ENCODE measurements around the gene KCNJ2. TPM values are rescaled to one million over a fixed set of nuclear protein-coding genes. Genes with fewer than 3 reads are reported as not detected.

KCNJ2 gene
- total RNA-seq, 1 experiment from 2014 or later, result not detected

DNA sequence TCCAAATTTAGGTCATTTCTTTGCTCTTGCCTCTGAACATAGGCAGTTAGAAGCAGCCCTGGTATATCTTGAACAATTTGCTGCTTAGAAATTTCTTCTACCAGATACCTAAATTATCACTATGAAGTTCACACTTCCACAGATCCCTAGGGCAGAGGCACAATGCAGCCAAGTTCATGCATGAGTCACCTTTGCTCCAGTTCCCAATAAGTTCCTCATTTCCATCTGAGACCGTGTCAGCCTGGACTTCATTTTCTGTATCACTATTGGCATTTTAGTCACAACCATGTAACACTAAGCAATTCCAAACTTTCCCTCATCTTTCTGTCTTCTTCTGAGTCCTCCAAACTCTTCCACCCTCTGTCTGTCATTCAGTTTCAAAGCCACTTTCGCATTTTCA is 49.3 kb upstream of the KCNJ2 start:
- BruUV-seq (replicated peaks), result no TSS peak
- Histone ChIP-seq H3K9ac (ENCODE audit: low read length) (no peak overlapping the region), H3K36me3 (ENCODE audit: control insufficient read depth in 1 of 2, insufficient read depth in 2 of 2, low read length in 2 of 2) (no peaks in the 10 kb centered on the region), H3K79me2 (ENCODE audit: insufficient read depth, low read length) (no peaks in the 10 kb centered on the region), H3K27me3 (ENCODE audit: insufficient read depth, low read length) (no peaks in the 10 kb centered on the region), H3K4me2 (ENCODE audit: low read length) (no peak overlapping the region), H3K9me2 (ENCODE audit: insufficient read depth) (no peaks in the 10 kb centered on the region), H4K20me1 (ENCODE audit: insufficient read depth) (no peaks in the 10 kb centered on the region; the same call in 1 of the 2 replicates), H3K4me1 (ENCODE audit: control insufficient read depth in 1 of 2, insufficient read depth in 2 of 2, low read length in 2 of 2) (no peaks in the 10 kb centered on the region), H3K4me3 (replicated peaks in 1 of 2; ENCODE audit: low read depth in 1 of 2, low read length in 2 of 2) (no peak overlapping the region), H3K27ac (ENCODE audit: low read depth, low read length) (no peak overlapping the region), H2AFZ (ENCODE audit: low read depth, low read length, poor library complexity, severe bottlenecking) (no peak overlapping the region), H3K9me3 (ENCODE audit: control insufficient read depth in 1 of 2, insufficient read depth in 1 of 2, low read depth in 1 of 2, low read length in 2 of 2) (peaks cover 7 to 11% of the 10 kb centered on the region in 2 experiments; a peak in 2 of 4 replicates)
- ChIA-PET POLR2A (no interaction called here), CTCF (no interaction called here), RAD21 (ENCODE audit: low non-redundant PET in 1 of 2, low total read pairs in 2 of 2, uncharacterized antibody in 2 of 2, unreplicated experiment in 2 of 2) (no interaction called here)
- intact Hi-C loops (cut with micrococcal nuclease), result no loop called here
- ATAC-seq (no peak), DNase-seq (ENCODE audit: low read depth, low spot score) (no peak)
- no peak for TF ChIP-seq CEBPB (IDR thresholded peaks at IDR 0.05; ENCODE audit: low read depth)
- no peak for TF ChIP-seq ZFX (IDR thresholded peaks at IDR 0.05)
- no peak for TF ChIP-seq TCF7L2 (IDR thresholded peaks at IDR 0.05; ENCODE audit: borderline replicate concordance, extremely low read depth, insufficient read depth, insufficient read length)

DNA sequence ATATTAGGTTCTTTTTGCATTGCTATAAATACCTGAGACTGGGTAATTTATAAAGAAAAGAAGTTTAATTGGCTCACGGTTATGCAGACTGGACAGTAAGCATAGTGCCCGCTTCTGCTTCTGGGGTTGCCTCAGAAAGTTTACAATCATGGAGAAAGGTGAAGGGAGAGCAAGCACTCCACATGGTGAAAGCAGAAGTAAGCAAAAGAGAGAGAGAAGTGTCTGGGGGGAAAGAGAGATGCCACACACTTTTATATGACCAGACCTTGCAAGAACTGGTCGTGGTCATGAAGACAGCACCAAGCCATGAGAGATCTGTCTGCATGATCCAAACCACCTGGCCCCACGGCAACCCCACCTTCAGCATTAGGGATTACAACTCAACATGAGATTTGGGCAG is 48.9 kb upstream of the KCNJ2 start:
- TF ChIP-seq CBX3 (IDR thresholded peaks at IDR 0.05; ENCODE audit: low read depth) (no peak), JUND (IDR thresholded peaks at IDR 0.05) (no peak), ELF1 (IDR thresholded peaks at IDR 0.05; ENCODE audit: borderline replicate concordance, low read depth) (no peak), ZNF274 (IDR thresholded peaks at IDR 0.05; ENCODE audit: low read depth, low read length) (no peak), SRF (IDR thresholded peaks at IDR 0.05; ENCODE audit: low read depth) (no peak), EZH2phosphoT487 (IDR thresholded peaks at IDR 0.05; ENCODE audit: borderline replicate concordance) (no peak), RAD21 (IDR thresholded peaks at IDR 0.05; ENCODE audit: low read depth) (no peak), SP1 (IDR thresholded peaks at IDR 0.05; ENCODE audit: low read depth) (no peak), CEBPB (IDR thresholded peaks at IDR 0.05; ENCODE audit: low read depth) (no peak)
- TF ChIP-seq, protein P1, sequence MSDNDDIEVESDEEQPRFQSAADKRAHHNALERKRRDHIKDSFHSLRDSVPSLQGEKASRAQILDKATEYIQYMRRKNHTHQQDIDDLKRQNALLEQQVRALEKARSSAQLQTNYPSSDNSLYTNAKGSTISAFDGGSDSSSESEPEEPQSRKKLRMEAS (IDR thresholded peaks at IDR 0.05), result no peak
- TF ChIP-seq, protein P2, sequence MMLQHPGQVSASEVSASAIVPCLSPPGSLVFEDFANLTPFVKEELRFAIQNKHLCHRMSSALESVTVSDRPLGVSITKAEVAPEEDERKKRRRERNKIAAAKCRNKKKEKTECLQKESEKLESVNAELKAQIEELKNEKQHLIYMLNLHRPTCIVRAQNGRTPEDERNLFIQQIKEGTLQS (IDR thresholded peaks at IDR 0.05), result no peak

More for the DNA sequence above, 48.9 kb upstream of the KCNJ2 start:
- no TSS peak for BruUV-seq (replicated peaks)
- POLR2A ChIA-PET, result no interaction called here
- Histone ChIP-seq H4K20me1 (ENCODE audit: insufficient read depth) (no peaks in the 10 kb centered on the region; the same call in 1 of the 2 replicates), H3K27me3 (ENCODE audit: insufficient read depth, low read length) (no peaks in the 10 kb centered on the region), H3K9ac (ENCODE audit: low read length) (no peak overlapping the region), H3K4me1 (ENCODE audit: control insufficient read depth in 1 of 2, insufficient read depth in 2 of 2, low read length in 2 of 2) (no peaks in the 10 kb centered on the region), H2AFZ (ENCODE audit: low read depth, low read length, poor library complexity, severe bottlenecking) (no peak overlapping the region), H3K4me2 (ENCODE audit: low read length) (no peak overlapping the region), H3K4me3 (replicated peaks in 1 of 2; ENCODE audit: low read depth in 1 of 2, low read length in 2 of 2) (no peak overlapping the region), H3K27ac (ENCODE audit: low read depth, low read length) (no peak overlapping the region), H3K36me3 (ENCODE audit: control insufficient read depth in 1 of 2, insufficient read depth in 2 of 2, low read length in 2 of 2) (no peaks in the 10 kb centered on the region), H3K9me2 (ENCODE audit: insufficient read depth) (no peaks in the 10 kb centered on the region), H3K79me2 (ENCODE audit: insufficient read depth, low read length) (no peaks in the 10 kb centered on the region), H3K9me3 (ENCODE audit: control insufficient read depth in 1 of 2, insufficient read depth in 1 of 2, low read depth in 1 of 2, low read length in 2 of 2) (peaks cover 7 to 11% of the 10 kb centered on the region in 2 experiments; a peak in 2 of 4 replicates)
- intact Hi-C loops (cut with micrococcal nuclease), result no loop called here
- CTCF ChIA-PET, result no interaction called here
- ATAC-seq (no peak), DNase-seq (ENCODE audit: low read depth, low spot score) (no peak)
- RAD21 ChIA-PET (ENCODE audit: low non-redundant PET in 1 of 2, low total read pairs in 2 of 2, uncharacterized antibody in 2 of 2, unreplicated experiment in 2 of 2), result no interaction called here

Measured in HCT116 (cell line).